GM18951 (cell line): ENCODE measurements around the gene SPHK2.

Experiments used
- POLR2A ChIP-seq: IDR thresholded peaks from 4 replicates; pipeline ENCODE4 v1.6.1; 2011; ENCODE audit warnings: mild to moderate bottlenecking; ENCODE audit not compliant: insufficient read length, insufficient read depth; ENCODE audit errors: extremely low read depth
- in situ Hi-C: fragments of 300-500 bp; cut with MboI; formaldehyde crosslinking; loops from one replicate; pipeline ENCODE4 v1.12.0; 2022; ENCODE audit warnings: low sequenced_read_pairs, mixed read lengths, inconsistent platforms; ENCODE audit not compliant: unreplicated experiment

The SPHK2 gene, protein sequence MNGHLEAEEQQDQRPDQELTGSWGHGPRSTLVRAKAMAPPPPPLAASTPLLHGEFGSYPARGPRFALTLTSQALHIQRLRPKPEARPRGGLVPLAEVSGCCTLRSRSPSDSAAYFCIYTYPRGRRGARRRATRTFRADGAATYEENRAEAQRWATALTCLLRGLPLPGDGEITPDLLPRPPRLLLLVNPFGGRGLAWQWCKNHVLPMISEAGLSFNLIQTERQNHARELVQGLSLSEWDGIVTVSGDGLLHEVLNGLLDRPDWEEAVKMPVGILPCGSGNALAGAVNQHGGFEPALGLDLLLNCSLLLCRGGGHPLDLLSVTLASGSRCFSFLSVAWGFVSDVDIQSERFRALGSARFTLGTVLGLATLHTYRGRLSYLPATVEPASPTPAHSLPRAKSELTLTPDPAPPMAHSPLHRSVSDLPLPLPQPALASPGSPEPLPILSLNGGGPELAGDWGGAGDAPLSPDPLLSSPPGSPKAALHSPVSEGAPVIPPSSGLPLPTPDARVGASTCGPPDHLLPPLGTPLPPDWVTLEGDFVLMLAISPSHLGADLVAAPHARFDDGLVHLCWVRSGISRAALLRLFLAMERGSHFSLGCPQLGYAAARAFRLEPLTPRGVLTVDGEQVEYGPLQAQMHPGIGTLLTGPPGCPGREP

DNA sequence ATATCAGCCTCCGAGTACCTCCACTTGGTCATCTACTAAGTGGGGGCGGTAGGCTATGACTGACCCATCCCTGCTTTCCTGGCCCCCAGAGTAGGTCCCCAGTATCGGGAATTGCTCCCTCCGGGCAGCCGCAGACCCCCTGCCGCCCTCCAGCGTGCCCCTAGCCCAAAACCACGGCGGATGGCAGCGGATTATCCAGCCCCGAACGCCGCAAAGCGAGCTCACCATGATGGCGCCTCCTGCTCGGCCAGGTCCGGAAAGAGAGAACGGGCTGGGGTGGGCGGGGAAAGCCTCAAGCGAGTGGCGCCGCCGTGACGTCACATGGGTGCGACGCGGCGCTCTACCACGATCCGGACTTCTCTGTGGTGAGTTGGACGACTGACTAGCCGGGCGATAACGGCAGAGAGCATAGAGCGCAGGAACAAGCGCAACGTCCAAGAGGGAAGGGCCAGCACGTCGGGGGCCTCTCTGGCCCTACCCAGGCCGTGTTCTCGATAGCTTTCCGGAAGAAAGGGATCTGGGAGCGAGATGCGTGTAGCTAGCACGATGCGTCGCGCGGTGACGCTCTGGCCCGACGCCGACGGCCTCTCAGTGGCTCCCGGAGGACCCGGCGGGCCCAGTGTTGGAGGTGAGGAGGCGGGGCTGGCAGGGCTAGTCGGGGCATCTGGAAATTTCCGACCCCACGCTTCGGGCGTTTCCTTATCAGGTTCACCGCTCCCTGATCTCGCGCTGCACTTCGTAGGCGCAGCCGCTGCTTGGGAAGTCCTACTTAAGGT, at the start of gene SPHK2, which contains the start of gene RPL18:
TSS of gene SPHK2 (plus strand) at position 591 of the 776 bp plus-strand sequence. CDS start 1,009 bp downstream, outside the sequence.
TSS of gene RPL18 (minus strand) at position 263 of the 776 bp plus-strand sequence. CDS start at position 228, 35 bp downstream.
- peak; percentile 95 for TF ChIP-seq POLR2A
- in situ Hi-C loops = no loop called here

DNA sequence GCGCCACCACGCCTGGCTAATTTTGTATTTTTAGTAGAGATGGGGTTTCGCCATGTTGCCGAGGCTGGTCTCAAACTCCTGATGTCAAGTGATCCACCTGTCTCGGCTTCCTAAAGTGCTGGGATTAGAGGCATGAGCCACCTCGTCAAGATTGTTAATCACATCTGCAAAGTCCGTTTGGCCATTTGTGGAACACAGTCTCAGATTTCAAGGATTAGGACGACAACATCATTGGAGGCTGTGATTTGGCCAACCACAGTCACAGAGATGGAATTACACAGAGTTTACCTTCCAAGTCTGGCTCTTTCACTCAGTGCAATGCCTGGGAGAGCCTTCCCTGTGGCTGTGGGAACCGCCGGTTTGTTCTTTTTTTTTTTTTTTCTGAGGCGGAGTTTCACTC, 49.5 kb upstream of the SPHK2 start:
- TF ChIP-seq POLR2A = no peak
- in situ Hi-C loops = no loop called here

DNA sequence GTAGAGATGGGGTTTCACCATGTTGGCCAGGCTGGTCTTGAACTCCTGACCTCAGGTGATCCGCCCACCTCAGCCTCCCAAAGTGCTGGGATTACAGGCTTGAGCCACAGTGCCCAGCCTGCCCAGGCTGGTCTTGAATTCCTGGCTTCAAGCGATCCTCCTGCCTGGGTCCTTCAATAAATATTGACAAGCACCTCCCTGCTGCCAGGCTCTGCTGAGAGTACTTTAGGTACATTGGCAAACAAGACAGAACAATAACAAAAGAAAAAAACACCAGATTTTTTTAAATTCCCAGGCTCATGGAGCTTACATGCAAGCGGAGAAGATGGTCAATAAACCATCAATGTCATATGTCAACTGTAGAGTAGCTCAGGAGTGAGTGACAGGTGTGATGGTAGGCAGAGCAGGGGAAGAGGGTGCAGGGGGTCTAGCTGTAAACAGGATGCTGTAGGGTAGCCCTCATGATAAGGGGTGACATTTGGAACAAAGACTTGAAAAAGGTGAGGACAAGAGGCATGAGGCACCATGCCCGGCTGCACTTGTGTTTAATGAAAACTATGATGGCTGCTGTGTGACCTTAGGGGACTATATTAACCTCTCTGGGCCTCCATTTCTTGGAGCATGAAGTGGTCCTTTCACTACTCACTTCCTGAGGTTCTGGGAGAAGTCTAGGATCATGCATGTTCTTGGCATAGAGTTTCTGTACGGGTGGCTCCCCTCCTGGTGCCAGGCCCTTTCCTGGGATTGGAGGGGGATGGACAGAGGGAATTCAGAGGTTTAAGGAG, 47.7 kb upstream of the SPHK2 start:
- in situ Hi-C loops = no loop called here
- TF ChIP-seq POLR2A = no peak

DNA sequence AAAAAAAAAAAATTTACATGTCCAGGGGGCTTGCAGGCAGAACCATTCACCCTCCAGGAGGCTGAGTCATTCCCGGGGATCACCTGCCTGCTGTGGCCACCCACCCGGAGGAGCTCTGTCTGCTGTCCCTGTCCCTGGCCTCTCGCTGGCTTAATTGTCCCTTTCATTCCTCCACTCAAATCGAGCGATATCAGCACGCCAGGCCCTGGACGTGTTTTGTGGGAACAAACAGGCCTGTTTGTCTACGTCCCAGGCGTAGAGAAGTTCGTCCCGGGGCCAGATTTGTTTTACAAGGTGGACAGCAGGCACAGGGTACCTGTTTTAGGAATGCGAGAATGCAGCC, 46.2 kb upstream of the SPHK2 start:
- no peak for TF ChIP-seq POLR2A
- in situ Hi-C loops = no loop called here

DNA sequence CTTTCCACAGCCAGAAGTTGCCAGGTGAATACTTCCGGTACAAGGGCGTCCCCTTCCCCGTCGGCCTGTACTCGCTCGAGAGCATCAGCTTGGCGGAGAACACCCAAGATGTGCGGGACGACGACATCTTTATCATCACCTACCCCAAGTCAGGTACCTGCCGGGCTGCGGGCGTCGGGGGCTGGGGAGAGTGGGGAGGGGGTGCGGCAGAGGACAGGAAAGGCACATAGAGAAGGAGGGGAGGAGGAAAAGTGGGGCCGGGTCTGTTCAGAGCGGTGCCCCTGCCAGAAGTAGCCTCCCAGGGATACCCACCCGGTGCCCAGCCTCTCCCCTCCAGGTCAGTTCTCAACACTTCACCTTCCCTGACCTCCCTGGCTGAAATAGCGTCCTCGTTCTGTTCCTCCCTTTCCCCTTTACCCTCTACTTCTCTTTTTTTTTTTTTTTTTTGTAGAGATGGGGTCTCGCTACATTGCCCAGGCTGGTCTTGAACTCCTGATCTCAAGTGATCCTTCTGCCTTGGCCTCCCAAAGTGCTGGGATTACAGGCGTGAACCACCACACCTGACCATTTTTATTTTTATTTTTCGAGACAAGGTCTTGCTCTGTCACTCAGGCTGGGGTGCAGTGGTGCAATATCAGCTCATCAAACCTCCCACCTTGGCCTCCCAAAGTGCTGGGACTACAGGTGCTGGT, 43.2 kb upstream of the SPHK2 start:
- in situ Hi-C loops = loop anchor here (25.0 kb wide), 1 partner anchor 264 kb away; a partner anchor contains a TSS
- no peak for TF ChIP-seq POLR2A

DNA sequence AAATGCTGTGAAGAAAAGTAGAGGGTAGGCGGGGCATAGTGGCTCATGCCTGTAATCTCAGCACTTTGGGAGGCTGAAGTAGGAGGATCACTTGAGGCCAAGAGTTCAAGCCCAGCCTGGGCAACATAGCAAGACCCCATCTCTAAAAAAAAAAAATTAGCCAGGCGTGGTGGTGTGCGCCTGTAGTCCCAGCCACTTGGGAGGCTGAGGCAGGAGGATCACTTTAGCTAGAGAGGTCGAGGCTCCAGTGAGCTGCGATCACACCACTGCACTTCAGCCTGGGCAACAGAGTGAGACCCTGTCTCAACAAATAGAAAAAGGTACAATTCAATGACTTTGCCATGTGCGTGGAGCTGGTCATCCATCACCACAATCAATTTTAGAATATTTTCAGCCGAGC, 41.4 kb upstream of the SPHK2 start:
- in situ Hi-C loops = loop anchor here (25.0 kb wide), 1 partner anchor 266 kb away; a partner anchor contains a TSS

DNA sequence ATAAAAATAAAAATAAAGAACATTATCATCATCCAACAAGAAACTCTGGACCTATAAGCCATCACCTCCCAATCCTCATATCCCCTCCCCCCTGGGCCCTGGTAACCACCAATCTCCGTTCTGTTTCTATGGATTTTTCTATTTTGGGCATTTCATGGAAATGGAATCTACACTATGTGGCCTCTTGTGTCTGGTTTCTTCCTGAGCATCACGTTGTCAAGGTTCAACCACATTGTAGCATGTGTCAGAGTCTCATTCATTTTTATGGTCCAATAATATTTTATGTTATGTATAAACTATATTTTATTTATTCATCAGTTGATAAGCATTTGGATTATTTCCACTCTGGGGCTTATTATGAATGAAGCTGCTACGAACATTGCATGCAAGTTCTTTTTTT, 40.4 kb upstream of the SPHK2 start:
- in situ Hi-C loops = loop anchor here (25.0 kb wide), 1 partner anchor 267 kb away; a partner anchor contains a TSS
- TF ChIP-seq POLR2A = no peak

DNA sequence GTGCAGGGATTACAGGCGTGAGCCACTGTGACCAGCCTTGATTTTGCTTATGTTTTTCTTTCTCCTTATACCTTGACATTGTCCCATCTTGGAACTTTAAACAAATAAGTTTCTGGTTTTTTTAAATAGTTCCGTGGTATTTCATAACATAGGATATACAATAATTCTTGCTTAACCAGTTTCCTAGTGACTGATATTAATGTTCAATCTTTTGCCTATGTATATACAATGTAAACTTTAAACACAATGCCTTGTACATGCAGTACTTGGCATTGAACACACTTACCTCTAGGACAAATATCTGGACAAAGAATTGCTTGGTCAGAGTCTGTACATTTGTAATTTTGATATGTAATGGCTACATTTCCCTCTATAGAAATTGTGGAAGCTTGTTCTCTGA, 37.1 kb upstream of the SPHK2 start:
- TF ChIP-seq POLR2A = no peak
- in situ Hi-C loops = loop anchor here (25.0 kb wide), 1 partner anchor 270 kb away; a partner anchor contains a TSS

DNA sequence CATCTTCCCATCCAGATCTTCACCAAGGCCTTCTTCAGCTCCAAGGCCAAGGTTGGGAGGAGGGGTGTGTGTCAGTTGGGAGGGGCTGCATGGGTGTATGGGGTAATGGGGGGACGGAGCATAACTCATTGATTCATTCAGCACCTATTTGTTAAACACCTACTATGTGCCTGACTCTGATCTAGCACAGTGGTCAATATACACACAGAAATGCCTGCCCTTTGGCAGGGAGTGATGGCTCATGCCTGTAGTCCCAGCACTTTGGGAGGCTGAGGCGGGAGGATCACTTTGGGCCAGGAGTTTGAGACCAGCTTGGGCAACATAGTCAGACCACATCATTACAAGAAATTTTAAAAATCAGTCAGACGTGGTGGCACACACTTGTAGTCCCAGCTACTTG, 31.9 kb upstream of the SPHK2 start:
- no peak for TF ChIP-seq POLR2A
- in situ Hi-C loops = loop anchor here (5.0 to 25.0 kb wide), 2 partner anchors 80 to 275 kb away; a partner anchor contains a TSS

DNA sequence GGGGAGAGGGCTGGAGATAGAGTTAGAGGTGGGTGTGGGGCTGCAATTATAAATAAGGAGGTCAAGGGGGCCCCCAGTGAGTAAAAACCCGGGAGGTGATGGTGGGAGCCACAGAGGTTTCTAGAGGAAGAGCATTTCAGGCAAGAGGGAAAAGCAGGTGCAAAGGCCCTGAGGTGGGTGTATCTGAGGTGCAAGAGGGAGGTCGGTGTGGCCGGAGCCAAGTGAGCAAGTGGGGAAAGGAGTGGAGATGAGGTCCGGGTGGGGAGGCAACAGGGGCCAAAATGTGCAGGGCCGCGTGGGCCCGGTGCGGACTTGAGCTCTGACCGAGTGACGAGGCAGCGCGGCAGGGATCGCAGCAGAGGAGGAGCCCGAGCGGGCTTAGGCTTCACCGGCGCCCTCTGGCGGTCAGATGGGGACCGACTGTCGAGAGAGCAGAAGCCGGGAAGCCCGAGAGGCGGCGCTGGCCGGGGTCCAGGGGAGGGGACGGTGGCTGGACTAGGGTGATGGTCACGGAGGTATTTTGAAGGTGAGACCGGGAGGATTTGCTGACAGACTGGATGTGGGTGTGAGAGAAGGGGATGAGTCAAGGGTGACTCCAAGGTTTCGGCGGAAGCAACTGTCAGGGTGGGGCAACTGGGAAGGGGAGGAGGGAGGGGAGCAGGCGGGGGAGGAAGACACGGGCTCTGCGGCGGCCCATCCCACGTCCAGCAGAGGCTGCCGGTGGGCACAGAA, 30.5 kb upstream of the SPHK2 start:
- in situ Hi-C loops = loop anchor here (5.0 to 25.0 kb wide), 2 partner anchors 82 to 277 kb away; a partner anchor contains a TSS
- TF ChIP-seq POLR2A = no peak

DNA sequence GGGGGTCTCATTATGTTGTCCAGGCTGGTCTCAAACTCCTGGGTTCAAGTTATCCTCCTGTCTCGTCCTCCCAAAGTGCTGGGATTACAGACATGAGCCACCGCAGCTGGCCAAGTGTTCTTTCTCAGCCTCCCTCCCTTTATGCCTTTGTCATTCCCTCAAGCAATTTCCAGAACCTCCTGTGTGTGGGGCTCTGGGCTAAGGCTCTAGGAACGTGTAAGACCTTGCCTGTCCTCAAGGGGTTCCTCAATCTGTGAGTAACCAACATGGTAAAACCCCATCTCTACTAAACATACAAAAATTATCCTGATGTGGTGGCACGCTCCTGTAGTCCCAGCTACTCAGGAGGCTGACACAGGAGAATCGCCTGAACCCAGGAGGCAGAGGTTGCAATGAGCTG, 28.3 kb upstream of the SPHK2 start:
- no peak for TF ChIP-seq POLR2A
- in situ Hi-C loops = loop anchor here (25.0 kb wide), 1 partner anchor 279 kb away; a partner anchor contains a TSS

DNA sequence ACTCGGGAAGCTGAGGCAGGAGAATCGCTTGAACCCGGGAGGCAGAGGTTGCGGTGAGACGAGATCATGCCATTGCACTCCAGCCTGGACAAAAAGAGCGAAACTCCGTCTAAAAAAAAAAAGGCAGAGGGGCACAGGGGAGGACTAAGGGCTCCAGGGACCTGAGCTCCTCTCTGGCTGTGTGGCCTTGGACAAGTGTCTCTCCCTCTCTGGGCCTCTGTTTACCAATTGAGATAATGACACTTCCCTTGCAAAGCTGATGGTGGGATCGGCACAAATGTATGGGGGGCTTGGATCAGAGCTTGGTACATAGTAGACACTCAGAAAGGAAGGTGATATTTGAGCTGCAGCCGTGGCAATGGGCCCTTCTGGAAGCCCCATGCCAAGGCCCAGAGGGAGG, 24.1 kb upstream of the SPHK2 start:
- in situ Hi-C loops = loop anchor here (25.0 kb wide), 1 partner anchor 283 kb away; a partner anchor contains a TSS
- no peak for TF ChIP-seq POLR2A
